ENCODE data around the gene DENND4A. TPM values are rescaled to one million over a fixed set of nuclear protein-coding genes. Genes with fewer than 3 reads are reported as not detected.

Gene DENND4A
- polyA plus RNA-seq, 1 experiment = 5.1 TPM

DNA sequence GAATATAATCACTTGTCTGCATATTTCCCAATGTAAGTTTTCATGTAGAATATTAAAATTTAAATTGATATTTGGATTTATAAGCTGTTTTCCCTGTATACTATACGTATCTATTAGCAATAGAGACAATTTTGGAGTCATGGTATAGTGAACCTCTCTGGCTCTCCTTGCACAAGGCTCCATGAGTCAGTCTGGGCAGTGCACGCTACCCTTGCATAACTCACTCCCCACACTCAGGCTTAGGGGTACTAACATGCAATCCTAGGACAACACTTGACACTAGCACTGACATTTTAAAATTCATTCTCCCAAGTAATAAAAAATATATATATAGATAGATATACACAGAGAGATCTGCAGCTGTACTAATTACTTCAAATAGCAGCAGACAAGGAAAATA, 131.2 kb downstream of the DENND4A start:
- Histone ChIP-seq H3K36me3 (ENCODE audit: control insufficient read depth, insufficient read depth, low read length) (peaks cover 3% of the 10 kb centered on the region), H3K27me3 (ENCODE audit: control insufficient read depth, insufficient read depth, low read length) (no peaks in the 10 kb centered on the region), H3K4me3 (ENCODE audit: low read depth, low read length) (no peak overlapping the region)
- DNase-seq (ENCODE audit: low read depth) = no peak
- ChIA-PET POLR2A (no interaction called here), CTCF (no interaction called here)
- TF ChIP-seq, protein P1, sequence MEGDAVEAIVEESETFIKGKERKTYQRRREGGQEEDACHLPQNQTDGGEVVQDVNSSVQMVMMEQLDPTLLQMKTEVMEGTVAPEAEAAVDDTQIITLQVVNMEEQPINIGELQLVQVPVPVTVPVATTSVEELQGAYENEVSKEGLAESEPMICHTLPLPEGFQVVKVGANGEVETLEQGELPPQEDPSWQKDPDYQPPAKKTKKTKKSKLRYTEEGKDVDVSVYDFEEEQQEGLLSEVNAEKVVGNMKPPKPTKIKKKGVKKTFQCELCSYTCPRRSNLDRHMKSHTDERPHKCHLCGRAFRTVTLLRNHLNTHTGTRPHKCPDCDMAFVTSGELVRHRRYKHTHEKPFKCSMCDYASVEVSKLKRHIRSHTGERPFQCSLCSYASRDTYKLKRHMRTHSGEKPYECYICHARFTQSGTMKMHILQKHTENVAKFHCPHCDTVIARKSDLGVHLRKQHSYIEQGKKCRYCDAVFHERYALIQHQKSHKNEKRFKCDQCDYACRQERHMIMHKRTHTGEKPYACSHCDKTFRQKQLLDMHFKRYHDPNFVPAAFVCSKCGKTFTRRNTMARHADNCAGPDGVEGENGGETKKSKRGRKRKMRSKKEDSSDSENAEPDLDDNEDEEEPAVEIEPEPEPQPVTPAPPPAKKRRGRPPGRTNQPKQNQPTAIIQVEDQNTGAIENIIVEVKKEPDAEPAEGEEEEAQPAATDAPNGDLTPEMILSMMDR (IDR thresholded peaks at IDR 0.05; ENCODE audit: insufficient read depth, low read depth, low read length) = no peak

DNA sequence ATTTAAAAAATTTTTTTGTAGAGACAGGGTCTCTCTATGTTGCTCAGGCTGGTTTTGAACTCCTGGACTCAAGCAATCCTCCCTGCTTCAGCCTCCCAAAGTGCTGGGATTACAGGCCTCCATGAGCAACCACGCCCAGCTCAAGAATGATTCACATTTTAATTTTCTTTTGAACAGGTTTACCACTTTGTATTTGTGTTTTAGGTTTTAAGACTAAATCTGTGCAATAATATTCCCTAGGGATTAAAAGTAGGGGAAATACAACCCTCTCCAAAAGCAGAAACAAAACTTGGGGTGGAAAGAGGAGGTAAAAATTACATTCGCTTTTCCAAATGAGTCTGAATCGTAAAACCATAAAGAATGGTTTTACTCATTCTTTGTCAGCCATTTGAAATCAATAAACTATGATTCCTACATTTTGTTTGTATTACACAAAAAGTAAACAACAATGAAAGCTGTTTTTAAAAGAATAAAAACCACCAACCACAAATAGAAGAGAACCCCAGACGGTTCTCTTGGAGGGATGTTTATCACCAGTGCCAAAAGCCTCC, 132.5 kb downstream of the DENND4A start:
- no peak for DNase-seq (ENCODE audit: low read depth)

DNA sequence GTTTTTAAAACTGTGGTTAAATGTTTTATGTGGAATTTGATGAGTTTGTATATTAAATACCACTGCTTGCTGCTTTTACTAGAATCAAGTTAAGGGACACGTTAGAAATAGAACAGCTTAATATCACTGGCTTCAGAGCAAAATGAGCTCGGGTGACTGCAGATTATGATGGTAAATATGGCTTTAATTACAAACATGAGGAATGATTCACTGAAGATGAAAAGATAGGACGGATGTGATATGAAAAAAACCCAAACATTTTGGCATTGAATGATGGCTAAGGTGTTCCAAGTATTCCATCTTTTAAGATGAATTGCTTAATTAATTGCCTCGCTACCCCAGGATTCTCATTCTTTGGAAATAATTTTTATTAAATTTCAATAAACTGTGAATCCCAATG, 136.6 kb downstream of the DENND4A start:
- ChIA-PET CTCF (no interaction called here), POLR2A (no interaction called here)
- Histone ChIP-seq H3K4me3 (ENCODE audit: low read depth, low read length) (no peak overlapping the region), H3K36me3 (ENCODE audit: control insufficient read depth, insufficient read depth, low read length) (0 out of 2 replicates have a peak, but pooled peaks cover 3% of the 10 kb centered on the region), H3K27me3 (ENCODE audit: control insufficient read depth, insufficient read depth, low read length) (no peaks in the 10 kb centered on the region)
- TF ChIP-seq, protein P1 (IDR thresholded peaks at IDR 0.05; ENCODE audit: insufficient read depth, low read depth, low read length) = no peak
- no peak for DNase-seq (ENCODE audit: low read depth)

More for the DNA sequence above, 132.5 kb downstream of the DENND4A start:
- CTCF ChIA-PET = interaction anchor here (1.1 to 1.7 kb wide), 4 partner anchors 11 to 49 kb away, joined by 3 to 6 read pairs (median 4); partner anchors contain the start of gene INTS14
- H3K4me3 ChIP-seq (ENCODE audit: low read depth, low read length) = no peak overlapping the region
- TF ChIP-seq, protein P1 (IDR thresholded peaks at IDR 0.05; ENCODE audit: insufficient read depth, low read depth, low read length) = no peak
- no peaks in the 10 kb centered on the region for H3K27me3 ChIP-seq (ENCODE audit: control insufficient read depth, insufficient read depth, low read length)
- POLR2A ChIA-PET = no interaction called here
- peaks cover 3% of the 10 kb centered on the region for H3K36me3 ChIP-seq (ENCODE audit: control insufficient read depth, insufficient read depth, low read length)

DNA sequence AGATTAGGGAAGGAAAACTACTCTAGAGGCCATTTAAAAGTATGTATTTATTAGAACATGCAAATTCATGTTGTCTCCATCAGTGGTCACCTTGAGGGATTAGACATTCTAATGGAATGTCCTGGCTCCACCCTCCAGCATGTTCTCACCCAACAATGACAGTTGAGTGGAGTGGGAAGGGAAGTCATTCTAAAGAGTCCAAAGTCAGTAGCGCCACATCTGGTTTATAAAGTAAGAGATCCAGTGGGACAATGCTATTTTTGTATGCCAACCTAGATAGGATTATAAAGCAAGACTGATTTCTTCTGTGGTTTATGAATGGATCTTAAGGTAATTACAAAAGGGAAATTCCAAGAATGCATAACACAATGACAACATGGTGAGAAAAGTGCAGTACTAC, 137.1 kb downstream of the DENND4A start:
- TF ChIP-seq, protein P1 (IDR thresholded peaks at IDR 0.05; ENCODE audit: insufficient read depth, low read depth, low read length) = no peak
- Histone ChIP-seq H3K27me3 (ENCODE audit: control insufficient read depth, insufficient read depth, low read length) (no peaks in the 10 kb centered on the region), H3K36me3 (ENCODE audit: control insufficient read depth, insufficient read depth, low read length) (0 out of 2 replicates have a peak, but pooled peaks cover 3% of the 10 kb centered on the region), H3K4me3 (ENCODE audit: low read depth, low read length) (no peak overlapping the region)
- ChIA-PET CTCF (no interaction called here), POLR2A (no interaction called here)
- no peak for DNase-seq (ENCODE audit: low read depth)

DNA sequence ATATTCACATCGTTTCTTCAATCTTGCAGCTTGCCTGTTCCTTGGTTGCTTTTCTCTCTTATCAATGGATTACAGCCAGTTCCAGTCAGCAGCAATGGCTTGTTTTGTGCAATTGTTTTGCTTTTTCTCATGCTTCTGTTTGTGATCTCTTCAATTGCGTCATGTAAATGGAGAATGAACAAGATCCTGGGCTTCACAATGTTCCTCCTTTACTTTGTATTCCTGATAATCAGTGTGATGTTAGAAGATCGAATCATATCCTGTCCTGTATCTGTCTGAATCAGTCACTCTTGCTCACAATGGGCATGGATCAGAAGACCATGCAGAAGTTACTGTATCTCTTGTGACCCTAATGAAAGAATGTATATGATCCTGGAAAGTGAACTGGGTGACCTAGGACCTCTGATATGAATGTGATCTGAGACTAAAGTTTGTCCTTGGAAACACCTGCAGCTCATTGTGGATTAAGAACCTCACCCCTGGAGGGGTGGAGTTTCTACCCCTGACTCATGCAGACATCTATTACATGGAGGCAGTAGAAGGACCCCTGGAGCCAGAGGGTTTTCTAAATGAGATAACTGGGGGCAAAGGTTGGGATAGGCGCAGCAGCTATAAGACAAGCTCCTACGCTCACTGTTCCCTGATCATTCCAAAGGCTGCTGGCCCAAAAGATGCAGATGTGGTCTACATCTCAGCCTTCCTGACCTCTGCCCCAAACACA, 138.1 kb downstream of the DENND4A start:
- H3K4me3 ChIP-seq (ENCODE audit: low read depth, low read length) = no peak overlapping the region
- no peak for DNase-seq (ENCODE audit: low read depth)
- ChIA-PET POLR2A (interaction anchor here (0.6 kb wide), 1 partner anchor 63 kb away, joined by 3 read pairs; no protein-coding TSS in a partner anchor), CTCF (interaction anchor here (0.6 to 3.9 kb wide), 5 partner anchors 9 to 170 kb away, joined by 3 to 22 read pairs (median 3); no protein-coding TSS in a partner anchor)
- no peaks in the 10 kb centered on the region for H3K27me3 ChIP-seq (ENCODE audit: control insufficient read depth, insufficient read depth, low read length)
- TF ChIP-seq, protein P1 (IDR thresholded peaks at IDR 0.05; ENCODE audit: insufficient read depth, low read depth, low read length) = no peak
- 0 out of 2 replicates have a peak, but pooled peaks cover 3% of the 10 kb centered on the region for H3K36me3 ChIP-seq (ENCODE audit: control insufficient read depth, insufficient read depth, low read length)

Data from BJ (cell line).